T-helper 17 cell (primary cell): ENCODE results near the gene ARPP19. TPM values are rescaled to one million over a fixed set of nuclear protein-coding genes. Genes with fewer than 3 reads are reported as not detected.
"Not testable (repeated sequence)": the region's sequence is repeated elsewhere in the genome, so short reads cannot be mapped to it uniquely, and the experiment has no call there.

Experiments used
- ATAC-seq: fragments of 150-1000 bp; cut with Tn5 transposase; 2 replicates; pipeline ENCODE4 v1.10.0; 2021; ENCODE audit warnings: mild to moderate bottlenecking, moderate library complexity
- DNase-seq, 3 donors: peaks; one replicate each; pipeline versions ENCODE4 v3.0.0 to v3.0.0-alpha.2; 2020 to 2021
- H3K9me3 ChIP-seq: one replicate; pipeline ENCODE4 v1.7.0; 2013; ENCODE audit warnings: low read length, mild to moderate bottlenecking; ENCODE audit not compliant: control insufficient read depth, poor library complexity, severe bottlenecking
- H3K27ac Mint-ChIP-seq: one replicate; pipeline ENCODE4 v1.8.0; 2022; ENCODE audit warnings: mild to moderate bottlenecking, moderate library complexity, mixed read lengths
- H3K27me3 Mint-ChIP-seq: one replicate; pipeline ENCODE4 v1.8.0; 2022; ENCODE audit warnings: mixed read lengths
- H3K36me3 Mint-ChIP-seq: one replicate; pipeline ENCODE4 v1.8.0; 2022; ENCODE audit warnings: low read depth, mixed read lengths
- H3K4me1 Mint-ChIP-seq: one replicate; pipeline ENCODE4 v1.8.0; 2022; ENCODE audit warnings: mild to moderate bottlenecking, mixed read lengths
- H3K4me3 Mint-ChIP-seq: one replicate; pipeline ENCODE4 v1.8.0; 2022; ENCODE audit warnings: mild to moderate bottlenecking, moderate library complexity, mixed read lengths
- total RNA-seq, 4 donors: library from RNA in 2 of 4; stranded (reverse) in 2 of 4; gene quantifications; one replicate each; pipeline ENCODE4 v1.2.3 and lab custom pipeline; 2022 to 2026

Gene ARPP19
- total RNA-seq (100 to 1,000 TPM; 111 to 147 TPM), total RNA-seq (lab: John Stamatoyannopoulos, UW) (180 to 190 reads per million in 2 donors)

- peak within 1 kb of the TSS; percentile 97 for H3K27ac Mint-ChIP-seq
- peaks cover 32% of the 10 kb centered on the region for H3K4me1 Mint-ChIP-seq
- no peaks in the 10 kb centered on the region for H3K9me3 ChIP-seq
- ATAC-seq (peak; percentile 82), DNase-seq (peak; percentile 57 to 72 (median 66))
- peak within 1 kb of the TSS; percentile 97 for H3K4me3 Mint-ChIP-seq
- no peaks in the 10 kb centered on the region for H3K27me3 Mint-ChIP-seq
- H3K36me3 Mint-ChIP-seq = no peaks in the 10 kb centered on the region
Measured at GRCh38 chr15:52568601-52569585, at the start of gene ARPP19. TSS of gene ARPP19 (minus strand) at chr15:52569030. CDS start at chr15:52568892, 138 bp downstream.

GRCh38 chr15:52617026-52617425 is 48.2 kb upstream of the ARPP19 start:
- Mint-ChIP-seq H3K4me1 (peaks cover 10% of the 10 kb centered on the region), H3K36me3 (peaks cover 5% of the 10 kb centered on the region), H3K27me3 (no peaks in the 10 kb centered on the region), H3K4me3 (no peak overlapping the region), H3K27ac (no peak overlapping the region)
- H3K9me3 ChIP-seq = no peaks in the 10 kb centered on the region
- ATAC-seq (no peak), DNase-seq (no peak)

GRCh38 chr15:52615302-52615701 is 46.5 kb upstream of the ARPP19 start:
- Mint-ChIP-seq H3K27me3 (no peaks in the 10 kb centered on the region), H3K4me3 (no peak overlapping the region), H3K27ac (peak overlapping the region; percentile 34), H3K4me1 (peaks cover 10% of the 10 kb centered on the region), H3K36me3 (peaks cover 5% of the 10 kb centered on the region)
- DNase-seq (no peak), ATAC-seq (no peak)
- H3K9me3 ChIP-seq = no peaks in the 10 kb centered on the region

GRCh38 chr15:52609593-52609992 is 40.8 kb upstream of the ARPP19 start:
- no peaks in the 10 kb centered on the region for H3K4me1 Mint-ChIP-seq
- ATAC-seq (no peak), DNase-seq (no peak)
- H3K9me3 ChIP-seq = no peaks in the 10 kb centered on the region
- no peak overlapping the region for H3K27ac Mint-ChIP-seq
- peaks cover 2% of the 10 kb centered on the region for H3K36me3 Mint-ChIP-seq
- no peak overlapping the region for H3K4me3 Mint-ChIP-seq
- no peaks in the 10 kb centered on the region for H3K27me3 Mint-ChIP-seq

- Mint-ChIP-seq H3K36me3 (peaks cover 7% of the 10 kb centered on the region), H3K27me3 (no peaks in the 10 kb centered on the region), H3K27ac (no peak overlapping the region), H3K4me3 (no peak overlapping the region), H3K4me1 (peaks cover 2% of the 10 kb centered on the region)
- no peak for DNase-seq
- no peaks in the 10 kb centered on the region for H3K9me3 ChIP-seq
- no peak for ATAC-seq
Measured at GRCh38 chr15:52584414-52584813, 15.6 kb upstream of the ARPP19 start.

- Mint-ChIP-seq H3K36me3 (peaks cover 3% of the 10 kb centered on the region), H3K27me3 (no peaks in the 10 kb centered on the region), H3K4me1 (no peaks in the 10 kb centered on the region), H3K4me3 (no peak overlapping the region), H3K27ac (no peak overlapping the region)
- DNase-seq = no peak
- H3K9me3 ChIP-seq = no peaks in the 10 kb centered on the region
- no peak for ATAC-seq
Measured at GRCh38 chr15:52579852-52580251, 11.0 kb upstream of the ARPP19 start.

- H3K4me3 Mint-ChIP-seq = no peak overlapping the region
- no peaks in the 10 kb centered on the region for H3K4me1 Mint-ChIP-seq
- ATAC-seq (no peak), DNase-seq (no peak)
- H3K36me3 Mint-ChIP-seq = no peaks in the 10 kb centered on the region
- H3K9me3 ChIP-seq = no peaks in the 10 kb centered on the region
- no peak overlapping the region for H3K27ac Mint-ChIP-seq
- H3K27me3 Mint-ChIP-seq = no peaks in the 10 kb centered on the region
Measured at GRCh38 chr15:52576692-52577091, 7.9 kb upstream of the ARPP19 start.

- peak overlapping the region; percentile 34 for H3K27ac Mint-ChIP-seq
- not testable (repeated sequence) for H3K36me3 Mint-ChIP-seq, DNase-seq, H3K4me1 Mint-ChIP-seq, H3K9me3 ChIP-seq, H3K27me3 Mint-ChIP-seq, ATAC-seq, H3K4me3 Mint-ChIP-seq
Measured at GRCh38 chr15:52575573-52575972, 6.7 kb upstream of the ARPP19 start.

GRCh38 chr15:52575072-52575471 is 6.2 kb upstream of the ARPP19 start:
- no peak for ATAC-seq
- Mint-ChIP-seq H3K4me3 (no peak overlapping the region), H3K36me3 (no peaks in the 10 kb centered on the region), H3K27ac (peak overlapping the region; percentile 34), H3K27me3 (no peaks in the 10 kb centered on the region), H3K4me1 (no peaks in the 10 kb centered on the region)
- no peaks in the 10 kb centered on the region for H3K9me3 ChIP-seq
- no peak for DNase-seq

- H3K27ac Mint-ChIP-seq, H3K27me3 Mint-ChIP-seq, H3K4me3 Mint-ChIP-seq, ATAC-seq, DNase-seq, H3K4me1 Mint-ChIP-seq, H3K36me3 Mint-ChIP-seq, H3K9me3 ChIP-seq: not testable (repeated sequence)
Measured at GRCh38 chr15:52574623-52575022, 5.8 kb upstream of the ARPP19 start.

- ATAC-seq (peak; percentile 32), DNase-seq (peak in 1 of 3 donors; percentile 18)
- no peaks in the 10 kb centered on the region for H3K9me3 ChIP-seq
- Mint-ChIP-seq H3K27me3 (no peaks in the 10 kb centered on the region), H3K4me1 (peaks cover 36% of the 10 kb centered on the region), H3K27ac (peak overlapping the region; percentile 97), H3K36me3 (no peaks in the 10 kb centered on the region), H3K4me3 (peak overlapping the region; percentile 97)
Measured at GRCh38 chr15:52567871-52568600, 794 bp downstream of the ARPP19 start.

GRCh38 chr15:52566889-52567288 is 1.9 kb downstream of the ARPP19 start:
- peaks cover 2% of the 10 kb centered on the region for H3K36me3 Mint-ChIP-seq
- peak overlapping the region; percentile 97 for H3K4me3 Mint-ChIP-seq
- no peaks in the 10 kb centered on the region for H3K27me3 Mint-ChIP-seq
- peaks cover 40% of the 10 kb centered on the region for H3K4me1 Mint-ChIP-seq
- DNase-seq (no peak), ATAC-seq (no peak)
- peak overlapping the region; percentile 97 for H3K27ac Mint-ChIP-seq
- no peaks in the 10 kb centered on the region for H3K9me3 ChIP-seq
